AG04449 (cell line): Measurements from ENCODE around the gene MRPL38.

Experiments
- CTCF ChIA-PET: fragments of 350-600 bp; formaldehyde crosslinking; extraction: SDS; loops from one replicate; lab custom pipeline; 2021; ENCODE audit warnings: antibody characterized with exemption; lab: Yijun Ruan, JAX
- POLR2A ChIA-PET: fragments of 400-600, 350-600 bp; formaldehyde crosslinking; extraction: SDS; loops from one replicate; lab custom pipeline; 2020; ENCODE audit warnings: antibody characterized with exemption, inconsistent platforms; lab: Yijun Ruan, JAX
- DNase-seq: peaks from one replicate; pipeline ENCODE4 v3.0.0-alpha.2; 2010; ENCODE audit warnings: low read depth, low spot score
- H3K4me3 ChIP-seq: 2 replicates; pipeline ENCODE4 v1.5.1; 2011; ENCODE audit warnings: low read depth, mild to moderate bottlenecking, control low read depth, low read length
- CTCF ChIP-seq: IDR thresholded peaks from one replicate; pipeline ENCODE4 v1.5.1; 2011; ENCODE audit warnings: mild to moderate bottlenecking, moderate library complexity, low read length, control low read depth, inconsistent platforms; ENCODE audit not compliant: insufficient read depth; ENCODE audit errors: missing control alignments

MRPL38 gene

GRCh38 chr17:75901727-75902126 is 3.0 kb downstream of the MRPL38 start:
- CTCF ChIA-PET, result interaction anchor here (10.7 kb wide), 1 partner anchor 105 kb away, joined by 276 read pairs; the partner anchor contains the start of gene CDK3
- POLR2A ChIA-PET, result no interaction called here
- TF ChIP-seq CTCF, result no peak
- no peak overlapping the region for H3K4me3 ChIP-seq
- DNase-seq, result no peak

GRCh38 chr17:75900691-75901533 is 3.8 kb downstream of the MRPL38 start:
- CTCF ChIA-PET, result interaction anchor here (0.6 kb wide), 1 partner anchor 469 kb away, joined by 3 read pairs; no protein-coding TSS in a partner anchor
- DNase-seq, result no peak
- no peak for TF ChIP-seq CTCF
- no peak overlapping the region for H3K4me3 ChIP-seq
- POLR2A ChIA-PET, result no interaction called here

- POLR2A ChIA-PET, result interaction anchor here (1.2 kb wide), 1 partner anchor 120 kb away, joined by 3 read pairs; no protein-coding TSS in a partner anchor
- CTCF ChIA-PET, result interaction anchor here (0.9 to 1.1 kb wide), 3 partner anchors 10 to 380 kb away, joined by 3 read pairs; no protein-coding TSS in a partner anchor
- no peak overlapping the region for H3K4me3 ChIP-seq
Measured at GRCh38 chr17:75899767-75900468, 4.8 kb downstream of the MRPL38 start.

GRCh38 chr17:75899353-75899752 is 5.3 kb downstream of the MRPL38 start:
- POLR2A ChIA-PET, result interaction anchor here (1.2 kb wide), 1 partner anchor 119 kb away, joined by 3 read pairs; no protein-coding TSS in a partner anchor
- H3K4me3 ChIP-seq, result no peak overlapping the region
- no peak for DNase-seq
- no peak for TF ChIP-seq CTCF
- CTCF ChIA-PET, result interaction anchor here (0.9 to 1.9 kb wide), 5 partner anchors 11 to 380 kb away, joined by 3 to 5 read pairs (median 3); no protein-coding TSS in a partner anchor

More at GRCh38 chr17:75899767-75900468, 4.8 kb downstream of the MRPL38 start:
- TF ChIP-seq CTCF, result no peak
- no peak for DNase-seq

- POLR2A ChIA-PET, result interaction anchor here (1.2 kb wide), 1 partner anchor 118 kb away, joined by 3 read pairs; no protein-coding TSS in a partner anchor
- no peak for TF ChIP-seq CTCF
- CTCF ChIA-PET, result interaction anchor here (0.8 to 4.3 kb wide), 5 partner anchors 11 to 116 kb away, joined by 3 to 28 read pairs (median 4); partner anchors contain the start of gene TRIM47
- DNase-seq, result no peak
- H3K4me3 ChIP-seq, result no peak overlapping the region
Measured at GRCh38 chr17:75898791-75899190, 5.9 kb downstream of the MRPL38 start.
